HG03565 (cell line): ENCODE data around the gene MTTP.

Source experiments
- ATAC-seq: cut with Tn5 transposase; IDR thresholded peaks from one replicate; pipeline ENCODE4 v1.9.1; 2021; ENCODE audit warnings: mild to moderate bottlenecking, moderate library complexity; ENCODE audit not compliant: unreplicated experiment

MTTP gene

GRCh38 chr4:99665983-99666382, 91.4 kb downstream of the MTTP start:
- ATAC-seq = no peak

- no peak for ATAC-seq
Observed at GRCh38 chr4:99668472-99668871, 93.8 kb downstream of the MTTP start.

- no peak for ATAC-seq
Observed at GRCh38 chr4:99669084-99669483, 94.5 kb downstream of the MTTP start.

- no peak for ATAC-seq
Observed at GRCh38 chr4:99670409-99671073, 95.9 kb downstream of the MTTP start.
